HG02840 (cell line): ENCODE measurements around the gene GALNT9.

ENCODE experiments used
- ATAC-seq: cut with Tn5 transposase; IDR thresholded peaks from one replicate; pipeline ENCODE4 v1.9.1; 2021; ENCODE audit warnings: mild to moderate bottlenecking, moderate library complexity, moderate number of reproducible peaks; ENCODE audit not compliant: unreplicated experiment, low FRiP score

The GALNT9 gene

DNA sequence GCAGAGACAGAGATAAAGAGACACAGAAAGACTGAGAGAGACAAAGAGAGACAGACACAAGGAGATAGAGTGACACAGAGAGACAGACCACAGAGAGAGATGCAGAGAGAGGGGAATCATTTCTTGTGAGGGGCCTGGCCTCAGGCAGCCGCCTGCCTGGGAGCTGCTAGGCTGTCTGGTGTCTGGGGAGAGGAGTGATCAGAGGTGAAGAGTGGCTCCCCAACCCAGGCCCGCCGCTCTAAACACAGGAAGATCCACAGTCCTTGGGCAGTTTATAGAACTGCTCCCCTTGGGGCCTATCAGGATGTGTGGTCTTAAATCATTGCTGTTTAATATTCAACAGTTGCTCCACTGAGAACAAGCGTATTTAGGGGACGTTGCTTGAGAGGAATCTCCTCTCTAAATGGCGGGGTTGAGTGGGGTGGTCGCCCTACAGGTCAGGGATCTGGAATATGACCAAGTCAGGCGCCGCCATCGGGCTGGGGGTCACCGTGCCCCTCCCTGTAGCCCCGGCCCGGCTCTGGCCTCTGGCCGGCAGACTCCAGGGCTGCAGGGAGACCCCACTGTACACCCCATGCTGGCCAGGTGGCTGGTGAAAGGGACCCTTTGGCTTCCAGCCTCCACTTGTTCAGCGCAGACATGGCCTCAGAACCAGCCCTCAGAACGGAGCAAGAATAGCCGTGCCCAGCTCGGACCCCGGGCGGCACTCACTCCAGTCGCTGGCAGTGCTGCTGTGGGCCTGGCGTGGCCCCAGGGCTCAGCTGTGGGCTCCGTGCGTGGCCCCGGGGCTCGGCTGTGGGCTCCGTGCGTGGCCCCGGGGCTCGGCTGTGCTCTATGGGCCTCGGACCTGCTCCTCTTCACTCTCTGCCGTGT is 89.4 kb downstream of the GALNT9 start:
- no peak for ATAC-seq

DNA sequence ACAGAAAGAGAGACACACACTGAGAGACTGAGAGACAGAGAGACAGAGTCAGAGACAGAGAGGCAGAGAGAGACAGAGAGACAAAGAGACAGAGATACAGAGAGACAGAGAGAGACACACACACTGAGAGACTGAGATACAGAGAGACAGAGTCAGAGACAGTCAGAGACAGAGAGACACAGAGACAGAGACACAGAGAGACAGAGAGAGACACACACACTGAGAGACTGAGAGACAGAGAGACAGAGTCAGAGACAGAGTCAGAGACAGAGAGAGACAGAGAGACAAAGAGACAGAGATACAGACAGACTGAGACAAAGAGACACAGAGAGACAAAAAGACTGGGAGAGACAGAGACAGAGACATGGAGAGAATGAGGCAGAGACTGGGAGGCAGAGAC is 90.0 kb downstream of the GALNT9 start:
- ATAC-seq: no peak

DNA sequence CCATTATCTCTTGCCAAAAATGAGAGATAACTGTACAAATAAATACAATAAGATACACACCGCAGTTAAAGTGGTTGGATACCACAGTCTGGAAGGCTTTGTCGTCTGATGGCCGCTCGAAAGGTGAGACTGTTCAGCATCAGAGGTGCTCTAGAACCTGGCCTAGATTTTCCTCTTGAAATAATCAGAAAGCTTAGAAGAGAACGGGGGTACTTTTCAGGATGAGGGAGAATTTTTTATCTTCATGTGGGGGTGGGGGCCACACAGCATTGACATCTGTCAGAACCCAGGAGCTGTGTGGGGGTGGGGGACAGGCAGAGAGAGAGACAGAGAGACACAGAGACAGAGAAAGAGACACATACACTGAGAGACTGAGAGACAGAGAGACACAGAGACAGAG is 90.5 kb downstream of the GALNT9 start:
- ATAC-seq: no peak

DNA sequence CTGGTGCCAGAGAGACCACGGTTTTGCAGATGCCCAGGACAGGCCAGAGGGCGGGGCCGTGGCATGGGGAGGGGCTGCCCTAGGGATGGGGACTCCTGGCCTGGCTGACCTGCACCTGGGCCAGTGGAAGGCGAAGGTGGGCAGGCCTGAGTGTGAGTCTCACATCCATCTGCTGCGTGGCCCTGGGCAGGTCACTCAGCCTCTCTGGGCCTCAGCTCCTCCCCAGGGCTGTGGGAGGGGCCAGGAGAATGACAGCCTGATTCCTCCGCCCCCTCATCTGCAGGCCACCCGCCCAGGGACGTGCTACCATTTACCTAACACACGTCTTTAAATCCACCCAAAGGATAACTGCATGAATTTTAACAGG is 90.9 kb downstream of the GALNT9 start:
- no peak for ATAC-seq

DNA sequence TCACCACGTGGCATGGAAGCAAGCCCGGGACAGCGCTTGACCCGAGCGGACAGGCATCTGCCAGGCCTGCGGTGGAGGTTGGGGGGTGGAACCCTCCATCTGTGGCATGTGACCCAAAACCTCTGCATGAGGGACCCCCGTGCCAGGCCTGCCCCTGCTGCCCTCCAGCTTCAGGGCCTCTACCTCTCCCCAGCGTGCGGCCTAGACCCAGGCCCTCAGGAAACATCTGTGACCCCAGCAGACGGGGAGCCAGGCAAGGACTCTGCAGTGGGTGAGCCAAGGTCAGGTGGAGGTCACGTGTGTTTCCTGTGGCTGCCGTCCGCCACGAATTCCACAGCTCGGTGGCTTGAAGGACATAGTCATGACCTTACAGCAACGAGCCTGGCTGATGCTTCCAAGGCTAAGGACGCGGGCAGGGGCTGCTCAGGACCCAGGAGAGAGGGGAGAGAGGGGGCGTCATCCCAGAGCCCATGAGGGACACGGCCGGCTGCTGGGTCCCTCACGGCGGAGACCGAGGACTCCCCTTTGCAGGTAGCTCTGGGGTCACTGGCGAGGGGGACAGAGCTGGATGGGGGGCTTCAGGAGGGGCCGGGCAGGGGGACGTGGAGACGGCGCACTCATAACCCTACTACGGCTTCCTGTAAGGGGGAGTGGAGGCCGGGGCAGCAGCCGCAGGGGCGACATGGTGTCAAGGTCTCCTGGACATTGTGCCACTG is 91.5 kb downstream of the GALNT9 start:
- no peak for ATAC-seq

DNA sequence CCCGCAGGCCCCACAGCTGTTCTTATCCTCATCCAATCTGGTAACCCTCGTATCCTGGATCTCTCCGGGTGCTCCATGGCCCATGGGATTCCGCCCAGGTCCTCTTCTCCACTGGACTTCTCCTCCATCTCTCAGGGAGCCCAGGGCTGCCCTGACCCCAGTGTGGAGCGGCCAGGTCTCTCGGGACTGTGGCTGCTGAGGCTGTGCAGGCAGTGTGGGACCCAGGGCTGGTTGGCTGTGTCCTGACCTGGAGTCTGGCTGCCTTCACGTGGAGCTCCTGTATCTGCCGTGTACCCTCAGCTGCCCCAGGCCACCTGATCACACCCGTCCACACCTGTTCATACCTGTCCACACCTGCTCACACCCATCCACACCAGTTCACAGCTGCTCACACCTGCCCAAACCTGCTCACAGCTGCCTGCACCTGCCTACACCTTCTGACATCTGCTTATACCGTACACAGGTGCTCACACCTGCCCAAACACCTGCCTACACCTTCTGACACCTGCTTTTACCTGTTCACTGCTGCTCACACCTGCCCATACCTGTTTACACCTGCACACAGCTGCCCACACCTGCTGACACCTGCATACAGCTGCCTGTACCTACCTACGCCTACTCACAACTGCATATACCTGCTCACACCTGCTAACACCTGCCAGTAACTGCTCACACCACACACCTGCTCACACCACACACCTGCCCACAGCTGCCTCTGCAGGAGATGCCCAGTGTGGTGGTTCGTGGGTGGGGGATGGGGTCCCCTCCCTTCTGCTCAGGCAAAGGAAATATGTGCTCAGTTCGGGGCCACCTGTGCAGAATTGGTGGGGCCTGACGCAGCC is 92.2 kb downstream of the GALNT9 start:
- ATAC-seq: no peak

DNA sequence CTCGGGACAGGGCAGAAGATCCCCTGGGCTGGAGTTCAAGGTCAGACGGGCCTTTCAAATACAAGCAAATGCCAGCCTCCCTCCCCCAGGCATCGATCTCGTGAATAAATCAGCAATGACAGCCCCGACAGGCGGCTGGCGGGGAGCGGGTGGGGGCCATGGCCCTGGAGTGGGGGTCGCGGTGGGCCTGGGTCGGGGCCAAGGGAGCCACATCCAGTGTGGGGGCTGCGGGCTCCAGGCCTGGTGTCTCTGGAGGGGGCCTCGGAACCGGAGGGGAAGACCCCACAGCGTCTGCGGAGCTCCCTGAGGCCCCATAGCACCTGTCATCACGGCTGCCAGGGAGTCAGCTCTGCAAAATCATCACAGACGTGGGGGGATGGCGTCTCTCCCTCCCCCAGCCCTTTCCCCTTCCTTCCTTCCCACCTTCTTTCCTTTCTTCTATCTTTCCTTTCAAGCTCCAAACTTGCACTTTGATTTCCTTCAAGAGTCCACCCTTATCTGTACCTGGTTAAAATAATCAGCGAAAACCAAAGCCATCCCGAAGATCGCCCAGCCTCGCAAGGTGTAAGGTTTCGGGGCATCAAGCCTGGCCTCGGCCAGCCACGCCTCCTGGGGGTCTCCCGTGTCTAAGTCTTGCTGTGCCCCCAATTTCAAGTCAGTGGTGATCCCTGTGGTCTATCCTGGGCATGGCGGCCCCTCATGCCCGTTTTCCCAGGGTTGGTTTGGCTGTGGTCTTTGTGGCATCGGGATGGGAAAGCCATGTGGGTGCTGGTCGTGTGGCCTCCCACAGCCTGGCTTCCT is 93.1 kb downstream of the GALNT9 start:
- no peak for ATAC-seq

DNA sequence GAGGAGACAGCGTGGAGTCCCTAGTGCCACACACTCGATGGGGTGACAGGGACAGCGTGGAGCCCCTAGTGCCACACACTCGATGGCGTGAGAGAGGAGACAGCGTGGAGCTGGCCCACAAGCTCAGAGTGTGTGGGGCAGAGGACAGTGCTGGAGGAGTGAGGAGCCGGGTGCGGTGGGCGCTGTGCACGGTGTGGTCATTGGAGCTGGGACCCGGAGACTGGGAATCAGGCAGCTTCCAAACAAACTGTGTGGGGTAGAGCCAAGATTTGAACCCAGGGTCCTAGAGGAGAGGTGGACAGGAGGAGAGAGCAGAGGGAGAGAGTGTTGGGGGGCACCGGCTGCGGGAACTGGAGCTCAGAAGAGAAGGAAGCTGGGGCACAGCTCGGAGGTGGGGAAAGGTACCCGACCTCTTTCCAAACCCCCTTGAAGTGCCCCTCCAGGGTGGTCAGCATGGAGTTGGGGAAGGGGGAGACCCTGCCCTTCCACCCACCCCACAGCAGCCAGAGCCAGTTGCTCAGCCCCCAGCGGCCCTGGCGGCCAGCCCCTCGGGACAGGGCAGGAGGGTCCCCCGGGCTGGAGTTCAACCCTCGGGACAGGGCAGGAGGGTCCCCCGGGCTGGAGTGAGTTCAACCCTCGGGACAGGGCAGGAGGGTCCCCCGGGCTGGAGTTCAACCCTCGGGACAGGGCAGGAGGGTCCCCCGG is 94.1 kb downstream of the GALNT9 start:
- ATAC-seq: no peak

DNA sequence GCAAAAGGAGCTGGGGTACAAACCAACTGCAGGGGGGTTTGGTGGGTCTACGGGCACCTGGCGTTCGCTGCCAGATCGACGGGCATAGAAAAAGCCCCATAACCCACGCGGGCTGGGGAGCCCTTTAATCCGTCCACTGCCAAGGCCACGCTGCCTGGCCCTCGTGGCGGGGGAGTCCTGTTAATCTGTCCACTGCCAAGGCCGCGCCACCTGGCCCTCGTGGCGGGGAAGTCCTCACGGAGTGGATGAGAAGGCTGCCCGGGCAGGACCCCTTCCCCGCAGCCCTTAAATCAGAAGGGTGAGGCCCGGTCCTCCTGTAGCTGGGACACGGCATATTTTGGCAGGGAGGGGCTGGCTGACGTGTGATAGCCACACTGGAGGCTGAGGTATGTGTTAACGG is 99.0 kb downstream of the GALNT9 start:
- no peak for ATAC-seq

DNA sequence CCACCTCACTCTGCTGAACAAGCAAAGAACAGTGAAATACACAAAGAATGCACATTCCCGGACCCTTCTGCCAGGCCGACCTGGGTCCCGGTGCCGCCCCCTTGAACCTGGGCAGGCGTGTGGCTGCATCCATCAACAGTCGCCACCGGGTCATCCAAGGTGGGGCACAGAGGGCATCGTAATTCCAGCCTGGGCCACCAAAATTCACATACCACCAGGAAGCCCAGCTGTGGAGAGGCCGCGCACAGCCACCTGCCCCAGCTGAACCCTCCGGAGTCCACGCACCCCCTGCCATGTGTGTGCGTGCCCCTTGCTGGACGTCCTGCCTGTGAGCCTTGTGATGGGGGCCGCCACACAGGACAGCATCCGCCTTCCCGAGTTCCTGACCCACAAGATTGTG is 99.5 kb downstream of the GALNT9 start:
- no peak for ATAC-seq

DNA sequence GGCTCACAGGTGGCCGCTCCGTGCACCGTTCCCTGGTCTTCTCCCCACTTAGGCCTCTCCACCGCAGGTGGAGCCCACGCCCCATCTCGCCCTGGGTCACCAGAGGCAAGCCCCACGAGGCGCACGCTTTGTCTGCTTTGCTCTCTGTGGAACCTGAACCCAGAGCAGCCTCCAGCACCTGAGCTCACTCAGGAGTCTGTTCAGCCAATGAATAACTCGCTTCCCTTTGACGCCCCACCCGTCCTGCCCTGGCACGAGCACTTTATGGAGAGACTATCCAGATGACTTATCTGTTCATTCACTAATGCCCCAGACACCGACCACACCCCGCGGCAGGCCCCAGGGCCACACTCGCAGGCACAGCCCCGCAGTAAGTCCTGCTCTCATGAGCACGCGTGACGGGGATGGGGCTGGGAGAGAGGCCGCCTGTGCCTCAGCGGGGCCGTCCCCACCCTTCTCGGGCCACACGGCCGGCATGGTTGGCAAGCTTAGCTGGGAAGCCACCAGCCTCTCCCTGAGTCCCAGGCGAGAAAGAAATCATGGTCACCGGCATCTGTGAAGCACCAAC is 100.1 kb downstream of the GALNT9 start:
- no peak for ATAC-seq

DNA sequence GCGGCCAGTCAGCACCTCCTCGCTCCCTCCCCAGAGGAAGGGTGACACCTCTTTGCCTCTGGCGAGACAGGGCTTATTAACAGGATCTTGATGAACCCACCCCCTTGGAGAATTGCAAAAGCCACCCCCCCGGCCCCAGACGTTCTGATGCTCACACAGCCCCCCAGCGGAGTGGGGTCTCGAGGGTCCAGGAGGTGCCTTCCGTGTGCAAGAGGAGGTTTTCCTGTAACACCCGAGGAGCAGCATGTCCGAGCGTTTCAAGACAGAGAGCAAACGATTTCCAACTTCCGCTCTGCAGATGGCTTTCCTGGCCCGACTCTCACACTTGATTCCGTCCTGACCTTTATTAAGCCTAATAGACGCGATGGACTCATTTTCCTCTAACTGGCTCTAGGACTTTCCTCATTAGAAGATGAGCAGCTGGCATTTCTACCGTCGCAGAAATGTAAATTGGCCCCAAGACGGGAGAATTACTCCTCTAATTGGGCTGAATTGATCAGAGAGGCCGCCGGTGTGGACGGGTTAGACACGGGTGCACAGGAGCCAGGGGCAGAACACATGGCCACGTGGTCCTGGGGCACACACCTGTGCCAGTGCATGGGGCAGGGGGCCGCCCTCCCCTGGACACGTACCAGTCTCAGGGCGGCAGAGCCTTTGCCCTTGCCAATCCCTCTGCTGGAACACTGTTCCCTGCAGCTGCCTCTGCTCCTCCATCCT is 100.8 kb downstream of the GALNT9 start:
- no peak for ATAC-seq

DNA sequence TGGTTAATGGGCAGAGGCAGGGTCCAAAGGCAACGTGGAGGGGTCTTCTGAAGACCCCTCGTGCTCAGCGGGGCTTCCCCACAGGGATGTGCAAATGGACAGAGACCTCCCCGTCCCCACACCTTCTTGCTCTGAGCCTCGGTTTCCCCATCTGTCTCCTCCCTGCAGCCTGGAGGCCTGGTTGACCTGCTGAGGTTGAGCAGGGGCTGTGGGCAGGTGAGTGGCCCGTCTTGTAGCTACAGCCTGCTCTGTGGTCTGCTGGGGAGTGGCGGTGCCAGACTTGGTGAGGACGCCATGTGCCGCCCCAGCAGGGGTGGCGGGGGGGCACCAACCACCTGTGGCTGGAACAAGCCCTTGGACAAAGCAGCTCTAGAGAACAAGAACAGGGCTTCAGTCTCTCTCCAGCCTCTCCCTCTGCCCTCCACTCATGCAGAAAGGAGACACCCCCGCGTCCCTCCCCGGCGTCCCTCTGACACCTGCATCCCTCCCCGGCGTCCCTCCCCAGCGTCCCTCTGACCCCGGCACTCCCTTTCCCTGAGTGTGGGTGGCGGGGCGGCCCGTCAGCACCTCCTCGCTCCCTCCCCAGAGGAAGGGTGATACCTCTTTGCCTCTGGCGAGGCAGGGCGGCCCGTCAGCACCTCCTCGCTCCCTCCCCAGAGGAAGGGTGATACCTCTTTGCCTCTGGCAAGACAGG is 101.5 kb downstream of the GALNT9 start:
- ATAC-seq: no peak

DNA sequence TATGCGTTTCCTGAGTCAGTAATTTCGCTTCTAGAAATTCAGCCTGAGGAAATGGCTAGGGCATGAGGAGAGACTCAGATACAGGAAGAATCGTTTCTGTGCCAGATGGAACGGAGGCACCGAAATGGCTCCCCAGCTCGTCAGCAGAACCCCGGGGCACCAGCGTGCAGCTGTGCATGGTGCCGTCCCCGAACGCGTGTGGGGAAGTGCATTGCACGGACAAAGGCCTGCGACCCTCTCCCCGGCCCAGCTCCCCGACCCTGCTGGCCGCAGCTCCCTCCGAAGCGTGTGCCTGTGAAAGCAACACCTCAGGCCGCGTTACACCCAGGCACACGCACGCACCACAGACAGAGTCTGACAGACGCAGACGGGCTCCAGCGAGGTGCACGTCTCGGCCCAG is 102.3 kb downstream of the GALNT9 start:
- no peak for ATAC-seq

DNA sequence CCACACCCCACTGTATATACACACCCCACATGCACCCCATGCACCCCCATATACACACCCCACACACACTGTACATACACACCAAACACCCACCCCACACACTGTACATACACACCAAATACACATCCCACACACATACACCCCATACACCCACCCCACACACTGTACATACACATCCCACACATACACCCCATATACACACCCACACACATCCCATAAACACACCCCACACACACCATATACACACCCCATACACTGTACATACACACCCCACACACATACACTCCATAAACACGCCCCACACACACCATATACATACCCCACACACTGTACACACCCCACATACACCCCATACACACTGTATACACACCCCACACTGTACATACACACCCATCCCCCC is 102.8 kb downstream of the GALNT9 start:
- ATAC-seq: no peak

DNA sequence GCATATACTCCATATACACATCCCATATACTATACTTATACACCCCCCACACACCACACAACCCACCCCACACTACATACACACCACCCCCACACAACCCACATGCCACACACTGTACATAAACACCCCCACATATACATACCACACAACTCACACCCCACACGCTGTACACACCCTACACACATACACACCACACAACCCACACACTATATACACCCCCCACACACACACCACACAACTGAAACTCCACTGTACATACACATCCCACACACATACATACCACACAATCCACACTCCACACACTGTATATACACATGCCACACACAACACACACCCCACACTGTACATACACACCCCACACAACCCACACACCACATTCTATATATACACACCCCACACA is 104.2 kb downstream of the GALNT9 start:
- no peak for ATAC-seq

DNA sequence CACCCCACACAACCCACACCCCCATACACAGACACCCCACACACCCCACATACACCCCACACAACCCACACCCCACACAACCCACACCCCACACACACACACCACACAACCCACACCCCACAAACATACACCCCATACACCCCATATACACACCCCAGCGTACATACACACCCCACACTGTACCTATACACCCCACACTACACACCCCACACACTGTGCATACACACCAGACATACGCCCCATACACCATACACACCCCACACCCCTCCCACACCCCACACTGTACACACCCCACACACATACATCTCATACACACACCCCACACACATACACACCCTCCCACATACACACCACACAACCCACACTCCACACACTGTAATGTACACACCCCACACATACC is 104.9 kb downstream of the GALNT9 start:
- ATAC-seq: no peak

DNA sequence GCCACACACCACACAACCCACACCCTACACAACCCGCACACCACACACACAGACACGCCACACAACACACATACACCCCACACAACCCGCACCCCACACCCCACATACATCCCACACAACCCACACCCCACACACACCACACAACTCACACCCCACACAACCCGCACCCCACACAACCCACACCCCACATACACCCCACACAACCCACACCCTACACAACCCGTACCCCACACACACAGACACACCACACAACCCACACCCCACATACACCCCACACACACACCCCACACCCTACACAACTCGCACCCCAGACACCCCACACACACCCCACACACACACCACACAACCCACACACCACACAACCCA is 106.6 kb downstream of the GALNT9 start:
- ATAC-seq: no peak
